ENCODE measurements around the gene ZNF331.

DNA sequence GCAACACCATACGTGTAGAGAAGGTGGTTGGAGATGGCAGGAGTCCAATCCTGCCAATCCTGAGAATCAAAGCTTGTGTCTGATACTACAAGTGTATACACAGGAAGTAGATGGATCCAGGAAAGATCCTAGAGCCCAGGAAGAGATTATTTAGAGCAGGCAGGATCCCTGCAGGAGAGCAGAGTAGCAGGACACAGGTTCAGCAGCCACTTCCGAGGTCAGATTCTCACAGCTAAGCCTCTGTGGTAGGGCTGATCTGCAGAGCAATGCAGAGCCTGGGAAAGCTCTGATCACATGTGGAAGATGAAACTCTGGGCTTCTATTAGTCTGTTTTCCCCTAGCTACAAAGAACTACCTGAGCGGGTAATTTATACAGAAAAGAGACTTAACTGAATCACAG lies 28.5 kb upstream of the ZNF331 start:
- TF ChIP-seq POLR2A (IDR thresholded peaks at IDR 0.05) (no peak), CTCF (IDR thresholded peaks at IDR 0.05) (no peak)

Data from stomach (tissue), 4 donors.